ENCODE data around the gene MDN1. TPM values are rescaled to one million over a fixed set of nuclear protein-coding genes. Genes with fewer than 3 reads are reported as not detected.

Gene MDN1
- total RNA-seq, 2 donors from 2014 or later, result 21.3 to 36.0 TPM

DNA sequence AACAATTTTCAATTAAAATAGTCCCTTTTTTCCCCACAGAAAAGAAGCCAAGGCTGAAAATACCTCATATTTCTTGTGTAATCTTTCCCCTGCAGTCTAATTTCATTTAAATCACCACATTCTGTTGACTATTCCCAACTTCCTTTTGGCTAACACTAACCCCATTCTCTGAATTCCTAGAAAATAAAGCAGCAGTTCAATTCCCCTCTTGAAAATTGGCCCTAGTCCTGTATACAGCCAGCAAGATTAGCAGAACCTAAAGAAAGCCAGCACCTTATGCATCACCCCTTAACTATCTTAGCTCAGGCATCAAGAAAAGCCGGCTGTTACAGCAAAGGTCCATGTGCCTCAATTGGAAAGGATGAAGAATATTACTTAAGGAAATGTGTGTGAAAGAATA, 69.7 kb downstream of the MDN1 start:
- Histone ChIP-seq H3K4me3 (no peak overlapping the region), H3K27ac (no peak overlapping the region), H3K36me3 (peaks cover 47% of the 10 kb centered on the region), H3K9me3 (no peaks in the 10 kb centered on the region), H3K4me1 (ENCODE audit: control insufficient read depth in 1 of 2, low read depth in 2 of 2) (no peaks in the 10 kb centered on the region), H3K27me3 (replicated peaks; ENCODE audit: insufficient read depth) (no peaks in the 10 kb centered on the region)
- DNase-seq (ENCODE audit: low spot score) (no peak), ATAC-seq (ENCODE audit: insufficient number of reproducible peaks, low FRiP score, low read depth) (no peak)
- TF ChIP-seq, protein P1, sequence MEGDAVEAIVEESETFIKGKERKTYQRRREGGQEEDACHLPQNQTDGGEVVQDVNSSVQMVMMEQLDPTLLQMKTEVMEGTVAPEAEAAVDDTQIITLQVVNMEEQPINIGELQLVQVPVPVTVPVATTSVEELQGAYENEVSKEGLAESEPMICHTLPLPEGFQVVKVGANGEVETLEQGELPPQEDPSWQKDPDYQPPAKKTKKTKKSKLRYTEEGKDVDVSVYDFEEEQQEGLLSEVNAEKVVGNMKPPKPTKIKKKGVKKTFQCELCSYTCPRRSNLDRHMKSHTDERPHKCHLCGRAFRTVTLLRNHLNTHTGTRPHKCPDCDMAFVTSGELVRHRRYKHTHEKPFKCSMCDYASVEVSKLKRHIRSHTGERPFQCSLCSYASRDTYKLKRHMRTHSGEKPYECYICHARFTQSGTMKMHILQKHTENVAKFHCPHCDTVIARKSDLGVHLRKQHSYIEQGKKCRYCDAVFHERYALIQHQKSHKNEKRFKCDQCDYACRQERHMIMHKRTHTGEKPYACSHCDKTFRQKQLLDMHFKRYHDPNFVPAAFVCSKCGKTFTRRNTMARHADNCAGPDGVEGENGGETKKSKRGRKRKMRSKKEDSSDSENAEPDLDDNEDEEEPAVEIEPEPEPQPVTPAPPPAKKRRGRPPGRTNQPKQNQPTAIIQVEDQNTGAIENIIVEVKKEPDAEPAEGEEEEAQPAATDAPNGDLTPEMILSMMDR (IDR thresholded peaks at IDR 0.05), result no peak

DNA sequence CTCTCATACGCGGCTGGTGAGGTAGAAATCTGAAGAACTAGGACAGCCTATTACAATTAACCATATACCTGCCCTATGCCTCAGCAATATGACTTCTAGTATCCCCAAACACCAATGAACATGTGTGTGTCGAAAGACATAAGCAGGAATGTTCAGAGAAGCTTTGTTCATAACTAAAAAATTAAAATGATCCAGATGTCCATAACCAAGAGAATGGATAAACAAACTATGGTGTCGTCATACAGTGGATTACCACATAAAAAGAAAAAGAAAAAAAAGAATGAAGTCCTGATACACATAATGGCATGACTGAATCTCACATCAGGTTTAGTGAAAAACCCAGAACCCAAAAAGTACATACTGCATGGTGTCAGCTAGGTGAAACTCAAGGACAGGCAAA, 73.9 kb downstream of the MDN1 start:
- Histone ChIP-seq H3K27me3 (replicated peaks; ENCODE audit: insufficient read depth) (no peaks in the 10 kb centered on the region), H3K36me3 (peaks cover 36% of the 10 kb centered on the region), H3K4me3 (no peak overlapping the region), H3K27ac (no peak overlapping the region), H3K4me1 (ENCODE audit: control insufficient read depth in 1 of 2, low read depth in 2 of 2) (no peaks in the 10 kb centered on the region), H3K9me3 (no peaks in the 10 kb centered on the region)
- no peak for DNase-seq (ENCODE audit: low spot score)
- TF ChIP-seq, protein P1 (IDR thresholded peaks at IDR 0.05), result no peak
- ATAC-seq (ENCODE audit: insufficient number of reproducible peaks, low FRiP score, low read depth), result no peak

DNA sequence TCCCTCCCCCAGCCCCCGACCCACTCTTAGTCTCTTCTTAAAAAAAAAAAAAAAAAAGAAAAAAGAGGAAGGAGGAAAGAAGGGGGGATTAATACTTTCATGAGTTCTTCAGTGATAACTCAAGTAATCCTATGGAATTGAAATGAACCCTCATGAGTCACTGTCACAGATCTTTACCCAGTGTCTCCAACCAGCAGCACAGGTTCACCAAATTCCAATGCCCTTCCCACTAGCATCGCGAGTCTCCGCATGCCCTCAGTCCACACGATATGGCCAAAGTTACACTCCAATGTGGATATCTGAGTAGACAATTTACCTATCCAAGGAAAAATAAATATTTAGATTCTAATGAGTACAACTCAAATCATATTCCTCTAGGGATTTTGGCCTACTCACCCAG, 74.5 kb downstream of the MDN1 start:
- Histone ChIP-seq H3K36me3 (peaks cover 30% of the 10 kb centered on the region), H3K9me3 (no peaks in the 10 kb centered on the region), H3K27ac (no peak overlapping the region), H3K4me1 (ENCODE audit: control insufficient read depth in 1 of 2, low read depth in 2 of 2) (no peaks in the 10 kb centered on the region), H3K27me3 (replicated peaks; ENCODE audit: insufficient read depth) (no peaks in the 10 kb centered on the region), H3K4me3 (no peak overlapping the region)
- ATAC-seq (ENCODE audit: insufficient number of reproducible peaks, low FRiP score, low read depth), result no peak
- DNase-seq (ENCODE audit: low spot score), result no peak
- TF ChIP-seq, protein P1 (IDR thresholded peaks at IDR 0.05), result no peak

DNA sequence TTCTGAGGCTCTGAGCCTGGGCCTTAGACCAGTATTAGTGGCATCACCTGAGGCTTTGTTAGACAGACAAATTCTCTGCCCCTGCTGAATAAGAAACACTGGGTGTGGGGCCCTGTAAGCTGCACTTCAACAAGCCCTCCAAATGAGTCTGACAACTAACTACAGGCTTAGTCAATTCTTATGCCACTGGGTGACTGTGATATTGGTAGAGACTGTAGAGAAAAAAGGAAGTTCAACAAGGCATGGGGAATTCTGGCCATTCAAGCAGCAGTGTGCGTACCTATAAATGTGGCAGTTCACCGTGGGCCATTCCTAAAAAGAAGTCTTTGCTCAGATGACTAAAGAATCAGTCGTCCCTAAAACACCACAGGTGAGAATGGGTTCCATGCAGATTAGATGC, 82.7 kb downstream of the MDN1 start:
- Histone ChIP-seq H3K9me3 (no peaks in the 10 kb centered on the region), H3K4me3 (no peak overlapping the region), H3K27ac (no peak overlapping the region), H3K27me3 (replicated peaks; ENCODE audit: insufficient read depth) (no peaks in the 10 kb centered on the region), H3K4me1 (ENCODE audit: control insufficient read depth in 1 of 2, low read depth in 2 of 2) (no peaks in the 10 kb centered on the region), H3K36me3 (peaks cover 29% of the 10 kb centered on the region)
- TF ChIP-seq, protein P1 (IDR thresholded peaks at IDR 0.05), result no peak
- ATAC-seq (ENCODE audit: insufficient number of reproducible peaks, low FRiP score, low read depth) (no peak), DNase-seq (ENCODE audit: low spot score) (no peak)

DNA sequence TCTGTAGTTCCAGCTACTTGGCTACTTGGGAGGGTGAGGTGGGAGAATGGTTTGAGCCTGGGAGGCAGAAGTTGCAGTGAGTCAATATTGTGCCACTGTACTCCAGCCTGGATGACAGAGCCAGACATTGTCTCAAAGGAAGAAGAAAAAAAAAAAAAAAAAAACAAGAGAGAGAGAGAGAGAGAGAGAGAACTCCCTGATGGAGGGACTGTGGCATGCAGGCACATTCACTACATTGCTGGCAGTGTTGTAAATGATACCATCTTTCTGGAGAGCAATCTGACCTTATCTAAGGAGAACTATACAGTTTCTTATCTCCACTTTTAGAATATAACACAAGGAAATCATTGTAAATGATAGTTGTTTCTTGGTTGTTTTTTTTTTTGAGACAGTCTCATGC, 85.1 kb downstream of the MDN1 start:
- no peak for DNase-seq (ENCODE audit: low spot score)
- ATAC-seq (ENCODE audit: insufficient number of reproducible peaks, low FRiP score, low read depth), result no peak
- TF ChIP-seq, protein P1 (IDR thresholded peaks at IDR 0.05), result no peak

More for the DNA sequence above, 85.1 kb downstream of the MDN1 start:
- Histone ChIP-seq H3K27ac (no peak overlapping the region), H3K4me3 (no peak overlapping the region), H3K9me3 (no peaks in the 10 kb centered on the region), H3K4me1 (ENCODE audit: control insufficient read depth in 1 of 2, low read depth in 2 of 2) (no peaks in the 10 kb centered on the region), H3K27me3 (replicated peaks; ENCODE audit: insufficient read depth) (no peaks in the 10 kb centered on the region), H3K36me3 (peaks cover 32% of the 10 kb centered on the region)
